Vagina (tissue), 2 donors: ENCODE results near the gene SPINT1. TPM values are rescaled to one million over a fixed set of nuclear protein-coding genes. Genes with fewer than 3 reads are reported as not detected.

Source experiments
- DNase-seq, 2 donors: peaks; one replicate each; pipeline ENCODE4 v3.0.0-alpha.2; 2017; ENCODE audit errors: extremely low spot score in 2 of 2
- H3K27ac ChIP-seq: fragments of 200-600 bp; sonication (generic); one replicate; pipeline ENCODE4 v1.5.1; 2019
- H3K27me3 ChIP-seq: fragments of 200-600 bp; sonication (generic); one replicate; pipeline ENCODE4 v1.5.1; 2019
- H3K36me3 ChIP-seq, 2 donors: fragments of 200-600 bp; sonication (generic); one replicate each; pipeline ENCODE4 v1.5.1; 2017 to 2019
- H3K4me1 ChIP-seq: fragments of 200-600 bp; sonication (generic); one replicate; pipeline ENCODE4 v1.5.1; 2019
- H3K4me3 ChIP-seq, 2 donors: fragments of 200-600 bp; sonication (generic); 1 replicate in 1 of 2; 2 replicates in 1 of 2; pipeline ENCODE4 v1.5.1; 2016 to 2019
- H3K9me3 ChIP-seq: fragments of 200-600 bp; sonication (generic); one replicate; pipeline ENCODE4 v1.5.1; 2019
- POLR2A ChIP-seq, 2 donors: fragments of 450-650 bp; IDR thresholded peaks; one replicate each; pipeline ENCODE4 v1.6.1; 2017; ENCODE audit warnings: antibody characterized with exemption in 2 of 2, mild to moderate bottlenecking in 2 of 2, moderate library complexity in 2 of 2
- POLR2AphosphoS5 ChIP-seq, 2 donors: sonication (generic); formaldehyde crosslinking; IDR thresholded peaks; one replicate each; pipeline ENCODE4 v1.9.0; 2017; ENCODE audit warnings: antibody characterized with exemption in 2 of 2, mild to moderate bottlenecking in 2 of 2, low read depth in 1 of 2; ENCODE audit not compliant: insufficient read depth in 1 of 2
- intact Hi-C: fragments of 100-400 bp; cut with DNase I; formaldehyde crosslinking; loops from one replicate; pipeline ENCODE4 v1.15.1; 2023
- total RNA-seq: library from RNA; depleted of rRNA; stranded (reverse); fragments of >200 nt; gene quantifications from one replicate; pipeline ENCODE4 v1.2.3, GENCODE V29; 2016
- TF ChIP-seq, protein P1 (sequence below), 3 experiments: fragments of 450-650 bp in 2 of 3; fragments of 200-600 bp in 1 of 3; sonication (generic) in 1 of 3; IDR thresholded peaks; one replicate each; pipeline ENCODE4 v1.5.1; 2017 to 2019; ENCODE audit warnings: antibody characterized with exemption in 3 of 3, mild to moderate bottlenecking in 2 of 3, moderate library complexity in 2 of 3

SPINT1 gene
- total RNA-seq, 1 donor from 2014 or later, result 80.3 TPM

DNA sequence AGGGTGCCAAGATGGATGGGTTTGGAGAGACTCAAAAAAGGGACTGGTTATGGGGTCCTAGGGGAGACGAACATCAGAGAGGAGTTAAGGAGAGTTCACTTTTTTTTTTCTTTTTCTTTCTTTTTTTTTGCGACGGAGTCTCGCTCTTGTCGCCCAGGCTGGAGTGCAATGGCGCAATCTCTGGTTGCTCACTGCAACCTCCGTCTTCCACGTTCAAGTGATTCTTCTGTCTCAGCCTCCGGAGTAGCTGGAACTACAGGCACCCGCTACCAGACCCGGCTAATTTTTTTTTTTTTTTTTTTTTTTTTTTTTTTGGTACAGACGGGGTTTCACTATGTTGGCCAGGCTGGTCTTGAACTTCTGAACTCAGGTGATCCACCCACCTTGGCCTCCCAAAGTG, 1.2 kb downstream of the SPINT1 start:
- TF ChIP-seq POLR2A (IDR thresholded peaks at IDR 0.05), result no peak
- TF ChIP-seq, protein P1, sequence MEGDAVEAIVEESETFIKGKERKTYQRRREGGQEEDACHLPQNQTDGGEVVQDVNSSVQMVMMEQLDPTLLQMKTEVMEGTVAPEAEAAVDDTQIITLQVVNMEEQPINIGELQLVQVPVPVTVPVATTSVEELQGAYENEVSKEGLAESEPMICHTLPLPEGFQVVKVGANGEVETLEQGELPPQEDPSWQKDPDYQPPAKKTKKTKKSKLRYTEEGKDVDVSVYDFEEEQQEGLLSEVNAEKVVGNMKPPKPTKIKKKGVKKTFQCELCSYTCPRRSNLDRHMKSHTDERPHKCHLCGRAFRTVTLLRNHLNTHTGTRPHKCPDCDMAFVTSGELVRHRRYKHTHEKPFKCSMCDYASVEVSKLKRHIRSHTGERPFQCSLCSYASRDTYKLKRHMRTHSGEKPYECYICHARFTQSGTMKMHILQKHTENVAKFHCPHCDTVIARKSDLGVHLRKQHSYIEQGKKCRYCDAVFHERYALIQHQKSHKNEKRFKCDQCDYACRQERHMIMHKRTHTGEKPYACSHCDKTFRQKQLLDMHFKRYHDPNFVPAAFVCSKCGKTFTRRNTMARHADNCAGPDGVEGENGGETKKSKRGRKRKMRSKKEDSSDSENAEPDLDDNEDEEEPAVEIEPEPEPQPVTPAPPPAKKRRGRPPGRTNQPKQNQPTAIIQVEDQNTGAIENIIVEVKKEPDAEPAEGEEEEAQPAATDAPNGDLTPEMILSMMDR (IDR thresholded peaks at IDR 0.05), result no peak
- TF ChIP-seq POLR2AphosphoS5 (IDR thresholded peaks at IDR 0.05; ENCODE audit: insufficient read depth in 1 of 2, low read depth in 1 of 2), result no peak
- H3K9me3 ChIP-seq, result no peaks in the 10 kb centered on the region
- H3K36me3 ChIP-seq, result no peaks in the 10 kb centered on the region
- H3K4me1 ChIP-seq, result peaks cover 34% of the 10 kb centered on the region
- no peak for DNase-seq
- H3K27ac ChIP-seq, result peak overlapping the region; percentile 70
- no peaks in the 10 kb centered on the region for H3K27me3 ChIP-seq
- intact Hi-C loops, result no loop called here
- H3K4me3 ChIP-seq, result peak overlapping the region; percentile 54 to 66

GRCh38 chr15:40845511-40846284, 1.9 kb downstream of the SPINT1 start:
- Histone ChIP-seq H3K27me3 (no peaks in the 10 kb centered on the region), H3K4me1 (peaks cover 34% of the 10 kb centered on the region), H3K36me3 (no peaks in the 10 kb centered on the region), H3K27ac (peak overlapping the region; percentile 70), H3K4me3 (peak overlapping the region; percentile 4 to 54), H3K9me3 (no peaks in the 10 kb centered on the region)
- peak; percentile 38 to 42 for TF ChIP-seq POLR2AphosphoS5 (IDR thresholded peaks at IDR 0.05; ENCODE audit: insufficient read depth in 1 of 2, low read depth in 1 of 2)
- no peak for TF ChIP-seq POLR2A (IDR thresholded peaks at IDR 0.05)
- TF ChIP-seq, protein P1 (IDR thresholded peaks at IDR 0.05), result no peak
- intact Hi-C loops, result no loop called here
- no peak for DNase-seq

DNA sequence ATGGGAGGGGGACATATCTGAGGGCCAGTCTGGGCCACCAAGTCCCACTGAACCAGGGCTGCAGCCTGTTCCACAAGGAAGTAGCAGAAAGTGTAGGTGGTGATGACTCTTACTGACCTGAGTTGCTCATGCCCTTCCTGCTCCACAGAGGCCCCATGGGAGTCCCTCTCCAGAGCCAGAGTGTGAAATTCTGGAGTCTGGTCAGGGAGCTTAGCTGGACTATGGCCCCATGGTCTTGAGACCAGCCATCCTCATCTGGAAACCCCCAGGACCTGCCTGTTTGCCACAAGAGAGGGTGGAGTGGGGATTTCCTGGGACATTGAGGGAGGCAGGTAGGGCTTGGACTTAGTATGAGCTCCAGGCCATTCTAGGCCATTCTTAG, 3.0 kb downstream of the SPINT1 start:
- H3K9me3 ChIP-seq, result no peaks in the 10 kb centered on the region
- intact Hi-C loops, result no loop called here
- no peaks in the 10 kb centered on the region for H3K36me3 ChIP-seq
- H3K4me3 ChIP-seq, result peak overlapping the region in 1 of 2 donors; percentile 54
- peak overlapping the region; percentile 70 for H3K27ac ChIP-seq
- DNase-seq, result no peak
- TF ChIP-seq, protein P1 (IDR thresholded peaks at IDR 0.05), result no peak
- TF ChIP-seq POLR2A (IDR thresholded peaks at IDR 0.05), result no peak
- TF ChIP-seq POLR2AphosphoS5 (IDR thresholded peaks at IDR 0.05; ENCODE audit: insufficient read depth in 1 of 2, low read depth in 1 of 2), result no peak
- H3K4me1 ChIP-seq, result peaks cover 34% of the 10 kb centered on the region
- no peaks in the 10 kb centered on the region for H3K27me3 ChIP-seq

DNA sequence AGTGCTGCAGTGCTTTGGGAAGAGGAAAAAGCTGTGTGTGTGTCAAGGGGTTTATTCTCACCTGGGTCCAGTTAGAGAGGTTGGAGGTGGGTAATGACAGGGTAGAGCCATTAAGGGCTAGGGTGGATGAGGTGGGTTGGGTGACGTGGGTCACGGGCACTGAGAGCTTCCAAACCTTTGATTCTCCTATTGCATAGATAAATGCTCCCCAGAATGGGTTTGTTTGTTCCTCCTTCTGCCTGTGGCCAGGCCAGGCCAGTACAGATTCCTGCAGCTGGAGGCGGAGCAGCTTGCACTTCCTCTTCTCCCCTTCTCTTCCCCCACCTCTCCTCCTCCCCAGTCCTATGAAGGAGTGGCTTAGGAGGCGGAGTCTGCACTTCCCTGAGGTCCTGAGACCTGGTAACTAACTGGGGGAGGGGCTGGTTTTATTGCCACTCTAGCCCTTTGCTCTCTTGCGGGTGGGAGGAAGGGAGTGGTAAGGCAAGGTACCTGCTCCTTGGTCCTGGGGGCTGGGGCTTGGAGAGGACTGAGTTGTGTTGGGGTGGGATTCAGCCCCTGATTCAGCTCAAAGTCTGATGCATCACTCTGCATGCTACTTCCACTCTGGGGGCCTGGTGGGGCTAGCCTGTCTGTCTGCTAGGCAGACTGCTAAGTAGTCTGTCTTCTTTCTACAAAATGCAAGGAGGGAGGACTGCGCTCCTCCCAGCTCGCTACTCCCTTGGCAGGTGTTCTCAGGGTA, 3.5 kb downstream of the SPINT1 start:
- Histone ChIP-seq H3K27ac (peak overlapping the region; percentile 70), H3K36me3 (no peaks in the 10 kb centered on the region), H3K27me3 (no peaks in the 10 kb centered on the region), H3K9me3 (no peaks in the 10 kb centered on the region), H3K4me3 (peak overlapping the region in 1 of 2 donors; percentile 54), H3K4me1 (peaks cover 34% of the 10 kb centered on the region)
- intact Hi-C loops, result no loop called here
- TF ChIP-seq POLR2A (IDR thresholded peaks at IDR 0.05) (no peak), POLR2AphosphoS5 (IDR thresholded peaks at IDR 0.05; ENCODE audit: insufficient read depth in 1 of 2, low read depth in 1 of 2) (peak; percentile 10 to 17)
- DNase-seq, result no peak

DNA sequence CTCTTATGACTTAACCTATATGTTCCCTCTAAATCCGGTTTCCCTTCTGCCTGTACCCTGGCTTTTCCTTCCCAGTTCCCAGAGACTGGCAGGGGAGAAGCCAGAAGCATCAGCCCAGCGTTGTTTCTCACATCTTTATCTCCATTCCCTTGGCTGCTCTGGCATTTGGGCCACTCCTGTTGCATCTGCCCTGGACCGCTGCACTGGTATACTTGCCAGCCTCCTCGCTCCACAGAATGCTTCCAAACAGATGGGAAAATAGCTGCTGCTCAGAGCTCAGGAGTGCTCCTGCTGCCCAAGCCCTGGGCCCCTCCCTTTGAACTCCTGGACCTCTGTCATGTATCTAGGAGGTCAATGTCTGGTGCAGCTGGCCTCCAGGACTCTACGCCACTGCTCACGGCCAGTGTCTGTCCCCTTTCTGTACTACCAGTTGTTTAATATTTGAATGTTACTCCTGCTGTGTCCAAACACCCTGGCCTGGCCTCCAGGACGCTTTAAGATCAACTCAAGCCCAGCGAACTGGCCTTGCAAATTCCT, 6.8 kb downstream of the SPINT1 start:
- Histone ChIP-seq H3K36me3 (no peaks in the 10 kb centered on the region), H3K4me3 (no peak overlapping the region), H3K27ac (no peak overlapping the region), H3K4me1 (peaks cover 16% of the 10 kb centered on the region), H3K27me3 (no peaks in the 10 kb centered on the region), H3K9me3 (no peaks in the 10 kb centered on the region)
- no peak for DNase-seq
- TF ChIP-seq POLR2A (IDR thresholded peaks at IDR 0.05) (no peak), POLR2AphosphoS5 (IDR thresholded peaks at IDR 0.05; ENCODE audit: insufficient read depth in 1 of 2, low read depth in 1 of 2) (no peak)
- TF ChIP-seq, protein P1 (IDR thresholded peaks at IDR 0.05), result no peak
- intact Hi-C loops, result no loop called here
